Sigmoid colon (tissue), 4 donors: Measurements from ENCODE around the gene FILIP1.

Source experiments
- POLR2A ChIP-seq, 2 donors: fragments of 450-650 bp; IDR thresholded peaks; one replicate each; pipeline ENCODE4 v1.6.1; 2016; ENCODE audit warnings: antibody characterized with exemption in 2 of 2, mild to moderate bottlenecking in 2 of 2, moderate library complexity in 2 of 2
- POLR2AphosphoS5 ChIP-seq, 4 donors: sonication (generic); formaldehyde crosslinking; IDR thresholded peaks; one replicate each; pipeline ENCODE4 v1.6.1; 2017; ENCODE audit warnings: antibody characterized with exemption in 4 of 4
- TF ChIP-seq, protein P1 (sequence below), 4 experiments: fragments of 450-650 bp in 3 of 4; fragments of 200-600 bp in 1 of 4; IDR thresholded peaks; one replicate each; pipeline ENCODE4 v1.5.1; 2016 to 2019; ENCODE audit warnings: antibody characterized with exemption in 4 of 4, mild to moderate bottlenecking in 3 of 4, moderate library complexity in 2 of 4

DNA sequence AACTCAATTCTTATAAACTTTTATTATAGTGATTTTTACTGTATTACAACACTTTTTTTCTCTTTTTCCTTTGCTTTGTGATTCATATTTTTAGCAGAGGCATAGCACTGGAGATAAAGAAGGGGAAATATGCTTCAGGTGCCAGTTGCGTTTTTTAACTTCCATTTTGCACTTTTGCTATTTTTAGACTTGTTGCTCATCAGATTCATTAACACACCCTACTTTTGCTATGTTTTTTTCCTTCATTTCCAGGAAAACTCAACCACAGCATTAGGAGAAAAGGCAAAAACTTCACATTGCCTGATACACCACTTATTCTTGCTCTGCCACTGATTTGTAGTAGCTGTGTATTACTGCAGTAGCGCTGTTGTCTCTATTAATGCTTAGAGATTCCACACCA is 201.0 kb downstream of the FILIP1 start:
- TF ChIP-seq POLR2AphosphoS5 (IDR thresholded peaks at IDR 0.05) (no peak), POLR2A (IDR thresholded peaks at IDR 0.05) (no peak)
- TF ChIP-seq, protein P1, sequence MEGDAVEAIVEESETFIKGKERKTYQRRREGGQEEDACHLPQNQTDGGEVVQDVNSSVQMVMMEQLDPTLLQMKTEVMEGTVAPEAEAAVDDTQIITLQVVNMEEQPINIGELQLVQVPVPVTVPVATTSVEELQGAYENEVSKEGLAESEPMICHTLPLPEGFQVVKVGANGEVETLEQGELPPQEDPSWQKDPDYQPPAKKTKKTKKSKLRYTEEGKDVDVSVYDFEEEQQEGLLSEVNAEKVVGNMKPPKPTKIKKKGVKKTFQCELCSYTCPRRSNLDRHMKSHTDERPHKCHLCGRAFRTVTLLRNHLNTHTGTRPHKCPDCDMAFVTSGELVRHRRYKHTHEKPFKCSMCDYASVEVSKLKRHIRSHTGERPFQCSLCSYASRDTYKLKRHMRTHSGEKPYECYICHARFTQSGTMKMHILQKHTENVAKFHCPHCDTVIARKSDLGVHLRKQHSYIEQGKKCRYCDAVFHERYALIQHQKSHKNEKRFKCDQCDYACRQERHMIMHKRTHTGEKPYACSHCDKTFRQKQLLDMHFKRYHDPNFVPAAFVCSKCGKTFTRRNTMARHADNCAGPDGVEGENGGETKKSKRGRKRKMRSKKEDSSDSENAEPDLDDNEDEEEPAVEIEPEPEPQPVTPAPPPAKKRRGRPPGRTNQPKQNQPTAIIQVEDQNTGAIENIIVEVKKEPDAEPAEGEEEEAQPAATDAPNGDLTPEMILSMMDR (IDR thresholded peaks at IDR 0.05): no peak
